HL-60/S4 (cell line): Measurements from ENCODE around the gene TLX3.
"Not testable (repeated sequence)": the region's sequence is repeated elsewhere in the genome, so short reads cannot be mapped to it uniquely, and the experiment has no call there.

ENCODE experiments used
- in situ Hi-C: fragments of 300-500 bp; cut with MboI; formaldehyde crosslinking; loops from 2 replicates; pipeline ENCODE4 v1.14.3; 2022; ENCODE audit warnings: low sequenced_read_pairs

TLX3 gene

GRCh38 chr5:171308453-171309275 lies at the start of gene TLX3:
Gene TLX3, plus strand, starts transcription at chr5:171309248. Its CDS starts 118 bp downstream, at chr5:171309366.
- in situ Hi-C loops: no loop called here

GRCh38 chr5:171261361-171261760 lies 47.7 kb upstream of the TLX3 start:
- in situ Hi-C loops: no loop called here

- in situ Hi-C loops: no loop called here
Measured at GRCh38 chr5:171261904-171262303, 47.1 kb upstream of the TLX3 start.

- in situ Hi-C loops: no loop called here
Measured at GRCh38 chr5:171263181-171263580, 45.9 kb upstream of the TLX3 start.

GRCh38 chr5:171264843-171265242 lies 44.2 kb upstream of the TLX3 start:
- in situ Hi-C loops: no loop called here

GRCh38 chr5:171268700-171269620 lies 40.1 kb upstream of the TLX3 start:
- in situ Hi-C loops: no loop called here

- in situ Hi-C loops: no loop called here
Measured at GRCh38 chr5:171269717-171270116, 39.3 kb upstream of the TLX3 start.

- in situ Hi-C loops: no loop called here
Measured at GRCh38 chr5:171270136-171270535, 38.9 kb upstream of the TLX3 start.

GRCh38 chr5:171271798-171272197 lies 37.2 kb upstream of the TLX3 start:
- in situ Hi-C loops: no loop called here

GRCh38 chr5:171272996-171273970 lies 35.8 kb upstream of the TLX3 start:
- in situ Hi-C loops: no loop called here

GRCh38 chr5:171275841-171276544 lies 33.1 kb upstream of the TLX3 start:
- in situ Hi-C loops: no loop called here

- in situ Hi-C loops: no loop called here
Measured at GRCh38 chr5:171283753-171284152, 25.3 kb upstream of the TLX3 start.

GRCh38 chr5:171285465-171285864 lies 23.6 kb upstream of the TLX3 start:
- in situ Hi-C loops: no loop called here

- in situ Hi-C loops: no loop called here
Measured at GRCh38 chr5:171288066-171288465, 21.0 kb upstream of the TLX3 start.

GRCh38 chr5:171291371-171291770 lies 17.7 kb upstream of the TLX3 start:
- in situ Hi-C loops: no loop called here

GRCh38 chr5:171295299-171295698 lies 13.7 kb upstream of the TLX3 start:
- in situ Hi-C loops: no loop called here

GRCh38 chr5:171295801-171296200 lies 13.2 kb upstream of the TLX3 start:
- in situ Hi-C loops: no loop called here

- in situ Hi-C loops: not testable (repeated sequence)
Measured at GRCh38 chr5:171297941-171298340, 11.1 kb upstream of the TLX3 start.

- in situ Hi-C loops: no loop called here
Measured at GRCh38 chr5:171299228-171299627, 9.8 kb upstream of the TLX3 start.

- in situ Hi-C loops: no loop called here
Measured at GRCh38 chr5:171299851-171300250, 9.2 kb upstream of the TLX3 start.
